NCI-H226 (cell line): ENCODE data around the gene GNB1.

ENCODE experiments used
- DNase-seq: peaks from one replicate; pipeline ENCODE4 v3.0.0-alpha.2; 2015

GNB1 gene

DNA sequence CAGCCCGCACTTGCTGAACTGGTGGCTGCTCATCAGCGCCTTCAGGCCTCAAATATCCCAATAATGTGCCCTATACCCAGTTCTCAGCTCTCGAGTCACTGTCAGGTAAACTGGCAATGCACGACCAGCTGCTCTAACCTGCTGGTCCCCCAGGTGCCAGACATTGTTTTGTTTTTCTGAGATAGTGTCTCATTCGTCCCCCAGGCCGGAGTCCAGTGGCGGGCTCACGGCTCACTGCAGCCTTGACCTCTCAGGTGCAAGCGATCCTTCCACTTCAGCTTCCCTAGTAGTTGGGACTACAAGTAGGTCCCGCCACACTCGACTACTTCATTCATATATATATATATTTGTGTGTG, 111.6 kb downstream of the GNB1 start:
- DNase-seq: no peak

DNA sequence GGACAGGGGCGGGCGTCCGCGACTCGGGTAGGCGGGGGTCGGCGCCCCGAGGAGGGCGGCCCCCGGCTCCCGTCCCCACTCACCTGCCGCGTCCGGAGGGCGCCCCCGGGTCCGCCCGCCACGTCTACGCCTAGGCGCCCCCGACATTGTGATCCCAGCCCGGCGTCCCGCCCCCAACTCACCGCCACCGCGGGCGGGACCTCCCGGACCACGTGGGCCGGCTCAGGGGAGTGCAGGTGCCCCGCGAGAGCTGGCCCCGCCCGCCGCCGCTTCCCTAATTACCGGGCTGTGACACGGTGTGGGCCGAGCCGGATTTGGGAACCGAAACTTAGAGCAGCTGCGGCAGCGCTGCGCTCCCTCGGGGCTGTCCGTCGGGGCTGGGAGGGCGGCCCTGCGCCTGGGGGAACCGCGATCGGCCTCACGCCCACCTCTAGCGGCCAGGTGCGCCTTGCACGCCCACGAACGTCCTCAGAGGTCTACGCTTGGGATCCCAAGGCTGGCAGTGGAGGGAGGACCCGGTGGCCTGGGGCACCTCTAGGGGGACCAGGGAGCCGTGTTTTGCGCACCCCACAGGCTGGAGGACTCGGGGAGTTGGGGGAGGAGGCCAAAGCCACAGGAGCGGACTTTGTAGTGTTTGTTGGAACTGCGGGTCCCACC, 112.1 kb downstream of the GNB1 start:
- DNase-seq: peak; percentile 44

DNA sequence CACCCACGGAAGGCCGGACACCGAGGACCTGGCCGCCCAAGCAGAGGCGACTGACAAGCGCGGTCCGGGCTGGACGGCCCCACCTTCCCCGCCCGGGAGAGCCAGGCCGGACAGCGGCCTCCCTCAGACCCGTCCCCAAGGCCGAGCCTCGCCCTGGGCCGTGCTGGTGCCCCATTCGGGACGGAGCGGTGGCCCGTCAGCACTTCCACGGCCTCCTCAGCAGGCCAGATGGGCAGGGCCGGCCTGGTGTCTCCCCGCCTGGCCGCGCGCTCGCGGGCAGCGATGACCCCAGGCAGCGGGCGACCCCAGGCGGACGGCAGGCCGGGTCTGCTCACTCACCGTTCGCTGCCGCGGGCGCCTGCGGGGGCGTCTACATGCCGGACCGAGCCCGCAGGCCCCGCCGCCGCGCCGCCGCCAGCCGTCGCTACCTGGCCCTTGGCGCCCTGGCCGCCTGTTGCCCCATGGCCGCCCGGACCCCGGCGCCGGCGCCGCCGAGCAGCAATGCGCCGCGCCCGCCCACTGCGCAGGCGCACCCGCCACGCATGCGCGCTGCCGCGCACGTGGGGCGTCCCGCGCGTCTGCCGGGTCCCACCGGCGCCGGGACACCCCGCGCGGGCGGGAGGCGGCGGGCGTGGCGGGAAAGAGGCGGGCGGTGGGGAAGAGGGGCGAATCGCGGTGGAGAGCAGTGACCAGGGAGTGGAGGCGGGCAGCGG, 112.8 kb downstream of the GNB1 start, which contains the start of gene NADK:
Gene NADK (minus strand): TSS at position 521 of the 713 bp plus-strand sequence. CDS start 13,064 bp downstream, outside the sequence.
- peak; percentile 53 for DNase-seq

DNA sequence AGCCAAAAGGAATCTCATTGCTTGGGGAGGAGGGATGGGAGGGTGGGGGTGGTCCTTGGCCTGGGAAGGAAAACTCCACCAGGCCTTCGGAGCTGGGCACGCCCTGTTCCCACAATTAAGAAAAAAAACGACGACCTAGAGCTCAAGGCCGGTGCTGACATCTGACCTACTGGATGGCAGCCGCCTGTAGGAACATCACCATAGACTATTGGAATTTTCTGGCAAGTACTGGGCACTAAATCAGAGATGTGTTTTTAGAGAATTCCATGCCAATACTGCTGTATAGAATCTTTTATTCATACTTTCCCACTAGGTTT, 113.3 kb downstream of the GNB1 start:
- DNase-seq: peak; percentile 32

DNA sequence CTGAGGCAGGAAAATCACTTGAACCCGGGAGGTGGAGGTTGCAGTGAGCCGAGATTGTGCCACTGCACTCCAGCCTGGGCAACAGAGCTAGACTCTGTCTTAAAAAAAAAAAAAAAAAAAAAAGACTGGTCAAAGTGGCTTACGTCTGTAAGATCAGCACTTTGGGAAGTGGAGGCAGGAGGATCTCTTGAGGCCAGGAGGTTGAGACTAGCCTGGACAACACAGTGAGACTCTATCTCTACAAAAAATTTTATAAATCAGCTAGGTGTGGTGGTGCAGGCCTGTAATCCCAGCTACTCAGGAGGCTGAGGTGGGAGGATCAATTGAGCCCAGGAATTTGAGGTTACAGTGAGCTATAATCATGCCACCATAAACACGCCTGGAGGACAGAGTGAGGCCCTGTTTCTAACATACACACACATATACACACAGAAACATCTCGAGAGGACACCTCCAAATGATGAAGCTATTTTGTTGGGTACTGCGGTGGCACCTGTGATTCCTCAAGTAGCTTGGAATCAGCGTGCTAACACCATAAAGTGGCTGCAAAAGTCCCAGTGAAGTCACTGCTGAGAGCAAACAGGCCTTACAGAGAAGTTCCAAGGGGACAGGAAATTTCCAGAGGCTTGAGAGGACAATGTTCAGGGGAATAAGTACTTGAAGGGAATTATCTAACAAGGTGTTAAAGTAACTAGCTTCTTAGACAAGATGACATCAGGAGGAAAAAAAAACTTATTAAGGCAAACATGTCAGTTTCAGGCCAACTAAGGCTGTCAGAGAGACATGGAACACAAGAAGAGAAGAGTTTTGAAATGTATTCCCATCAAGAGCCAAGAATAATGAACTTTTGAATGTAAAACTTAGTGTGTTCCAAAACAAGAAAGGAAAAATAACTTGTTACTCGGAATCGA, 114.0 kb downstream of the GNB1 start:
- no peak for DNase-seq

DNA sequence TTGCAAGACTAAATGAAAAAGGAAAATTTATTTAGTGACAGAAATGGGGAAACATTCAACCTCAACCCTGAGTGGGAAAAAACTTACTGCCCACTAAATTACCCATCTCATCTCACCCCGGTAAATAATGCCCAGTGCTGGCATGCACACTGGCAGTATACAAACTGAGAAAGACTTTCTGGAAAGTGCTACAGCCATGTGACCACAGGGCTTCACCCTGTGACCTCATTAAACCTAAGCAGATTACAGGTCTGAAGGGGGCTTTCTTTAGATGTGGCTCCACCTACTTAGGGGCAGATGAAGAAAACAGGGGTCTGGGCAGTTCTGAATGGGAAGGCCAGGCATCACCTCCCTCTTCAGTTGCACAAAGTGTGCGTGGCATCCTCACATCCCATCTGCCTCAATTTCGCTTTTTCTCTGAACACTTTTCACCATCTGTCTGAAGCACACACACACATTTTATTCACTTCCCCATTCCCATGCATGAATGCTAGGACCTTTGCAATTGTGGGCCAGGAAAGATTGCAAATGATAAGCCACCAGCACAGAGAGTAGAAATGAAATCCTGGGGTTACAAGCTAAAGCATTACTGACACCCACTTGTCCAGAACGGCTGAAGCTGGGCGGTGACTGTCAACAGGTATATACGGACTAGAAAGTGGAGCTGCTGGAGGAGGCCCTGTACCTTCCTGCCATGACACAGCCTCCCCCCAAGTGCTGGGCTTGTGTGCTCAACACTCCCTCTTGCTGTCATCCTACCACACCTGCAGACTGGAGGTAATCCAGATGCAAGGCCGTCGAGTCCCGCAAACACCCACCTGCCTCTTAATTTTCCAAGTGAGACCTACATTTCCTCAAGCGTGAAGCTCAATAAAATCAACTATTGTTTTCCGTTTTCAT, 115.3 kb downstream of the GNB1 start:
- no peak for DNase-seq

DNA sequence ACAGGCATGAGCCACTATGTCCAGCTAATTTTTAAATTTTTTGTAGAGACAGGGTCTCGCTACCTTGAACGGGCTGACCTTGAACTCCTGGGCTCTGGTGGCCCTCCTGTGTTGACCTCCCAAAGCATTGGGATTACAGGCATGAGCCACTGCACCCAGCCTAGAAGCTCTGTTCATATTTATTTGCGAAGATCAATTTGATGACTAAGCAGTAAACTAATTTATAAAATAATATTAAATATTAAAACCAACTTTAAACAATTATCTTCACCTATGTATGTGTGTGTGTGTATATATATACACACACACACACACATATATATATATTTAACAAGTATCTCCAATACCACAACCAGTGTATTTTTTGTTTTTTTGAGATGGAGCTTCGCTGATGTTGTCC, 117.0 kb downstream of the GNB1 start:
- no peak for DNase-seq

DNA sequence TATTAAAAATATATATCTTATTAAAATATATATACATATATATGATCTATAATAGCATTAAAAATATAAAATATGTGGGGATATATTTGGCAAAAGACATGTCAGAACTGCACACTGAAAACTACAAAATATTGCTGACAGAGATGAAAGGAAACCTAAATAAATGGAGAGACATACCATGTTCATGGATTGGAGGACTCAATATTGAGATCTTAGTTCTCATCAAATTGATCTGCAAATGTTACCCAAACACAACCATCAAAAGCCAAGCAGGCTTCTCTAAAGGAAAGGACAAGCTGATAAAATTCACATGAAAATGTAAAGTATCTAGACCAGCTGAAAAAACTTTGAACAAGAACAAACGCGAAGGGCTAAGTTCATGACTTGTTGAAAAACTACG, 119.8 kb downstream of the GNB1 start:
- DNase-seq: no peak

DNA sequence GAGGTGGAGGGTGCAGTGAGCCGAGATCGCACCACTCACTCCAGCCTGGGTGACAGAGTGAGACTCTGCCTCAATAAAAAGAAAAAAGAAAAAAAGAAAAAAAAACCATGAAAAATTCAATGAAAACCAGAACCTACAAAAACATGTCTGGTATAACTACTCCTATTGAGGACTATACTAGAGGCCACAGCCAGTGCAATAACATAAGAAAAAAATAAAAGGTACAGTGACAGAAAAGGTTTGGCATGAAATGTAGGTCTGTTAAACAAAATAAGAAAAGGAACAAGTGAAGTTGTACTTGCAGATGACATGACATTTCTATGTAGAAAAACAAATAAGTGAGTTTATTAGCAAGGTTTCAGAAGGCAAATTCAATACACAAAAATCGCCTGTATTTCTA, 120.8 kb downstream of the GNB1 start:
- no peak for DNase-seq

DNA sequence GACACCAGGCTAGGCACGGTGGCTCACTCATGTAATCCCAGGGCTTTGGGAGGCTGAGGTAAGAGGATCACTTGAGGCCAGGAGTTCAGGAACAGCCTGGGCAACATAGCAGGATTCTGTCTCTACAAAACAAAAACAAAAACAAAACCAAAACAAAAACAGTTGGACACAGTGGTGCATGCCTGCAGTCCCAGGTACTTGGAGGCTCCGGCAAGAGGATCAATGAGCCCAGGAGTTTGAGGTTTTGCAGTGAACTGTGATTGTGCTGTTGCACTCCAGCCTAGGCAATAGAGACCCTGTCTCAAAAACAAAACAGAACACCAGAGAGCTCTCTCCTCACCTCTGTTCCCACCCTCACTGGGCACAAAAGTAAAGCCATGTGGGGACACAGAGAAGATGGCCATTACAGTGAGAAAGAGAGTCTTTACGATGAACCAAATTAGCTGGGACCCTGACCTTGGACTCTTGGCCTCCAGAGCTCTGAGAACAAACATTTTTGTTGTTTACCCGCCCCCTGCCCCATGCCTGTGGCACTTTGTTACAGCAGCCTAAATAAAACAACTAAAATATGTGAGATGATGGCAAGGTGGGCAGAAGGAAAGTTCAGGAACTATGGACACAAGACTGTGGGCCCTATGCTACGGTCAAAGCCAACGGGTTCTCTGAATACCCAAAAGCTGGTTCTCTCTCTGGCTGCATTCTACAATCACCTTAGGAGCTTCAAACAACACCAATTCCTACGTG, 122.5 kb downstream of the GNB1 start:
- no peak for DNase-seq

DNA sequence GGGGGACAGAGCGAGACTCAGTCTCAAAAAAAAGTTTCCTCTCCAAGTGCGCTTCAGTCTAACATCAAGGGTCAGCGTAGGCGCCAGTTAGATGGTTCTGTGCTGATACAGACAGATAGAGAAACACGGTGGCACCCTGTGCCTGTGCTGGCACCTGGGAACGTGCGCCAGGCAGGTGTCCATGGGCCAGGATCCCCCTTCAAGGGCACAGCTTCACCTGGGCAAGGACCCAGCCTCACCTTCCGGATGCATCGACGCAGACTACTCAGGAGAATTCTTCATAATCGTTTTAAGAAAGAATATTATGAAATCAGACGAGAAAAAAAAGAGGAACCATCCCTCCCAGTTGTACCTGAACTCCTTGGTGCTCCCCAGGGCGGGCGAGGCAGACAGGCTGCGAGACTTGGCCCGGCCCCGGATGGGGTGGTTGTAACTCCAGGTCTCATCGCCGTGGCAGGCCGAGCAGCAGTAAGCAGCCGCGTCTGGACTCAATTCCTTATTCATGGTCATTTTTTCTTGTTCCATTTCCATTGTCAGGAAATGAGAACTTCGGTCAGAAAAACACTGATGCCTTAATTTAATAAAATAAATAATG, 125.9 kb downstream of the GNB1 start:
- no peak for DNase-seq

DNA sequence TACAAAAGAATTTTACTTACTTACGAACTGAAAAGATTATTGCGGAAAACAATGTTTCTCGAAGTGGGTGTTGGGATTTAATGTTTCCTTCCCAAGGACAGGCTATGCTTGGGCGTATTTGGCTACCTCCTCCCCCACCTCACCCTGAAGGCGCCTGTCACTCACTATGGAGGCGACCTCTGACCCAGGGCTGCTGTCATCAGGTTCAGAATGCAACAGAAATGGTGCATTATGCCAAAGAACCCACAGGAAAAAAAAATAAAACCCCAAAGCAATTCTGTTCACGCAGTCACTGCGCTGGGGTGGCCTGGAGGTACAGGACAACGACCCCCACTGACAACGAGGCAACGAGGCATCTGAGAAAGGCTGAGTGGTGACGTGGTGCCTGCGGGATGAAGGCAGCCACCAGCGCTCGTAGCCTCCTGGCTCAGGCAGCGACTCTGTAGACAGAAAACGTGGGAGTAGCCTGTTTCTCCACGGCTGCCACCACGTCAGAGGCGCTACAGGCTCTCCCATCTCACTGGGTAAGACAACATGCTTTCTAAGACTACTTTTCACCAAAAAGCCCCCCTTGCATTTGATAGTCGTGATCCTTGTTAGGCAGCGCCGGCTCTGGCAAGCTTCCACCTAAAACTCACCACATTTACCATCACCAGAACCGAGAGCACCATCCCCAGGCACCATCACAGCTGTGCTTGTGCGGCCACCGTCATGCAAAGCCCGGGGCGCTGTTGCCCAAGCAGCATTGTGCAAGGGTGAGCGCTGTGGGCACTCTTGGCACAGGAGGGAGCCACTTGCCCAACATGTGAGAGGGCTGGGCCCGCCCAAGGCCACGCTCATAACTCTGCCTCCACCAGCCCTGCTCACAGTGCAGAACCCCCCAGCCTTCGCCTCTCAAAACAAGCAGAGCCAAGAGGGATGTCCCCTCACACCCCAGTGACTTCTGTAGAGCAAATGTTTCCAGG, 126.9 kb downstream of the GNB1 start:
- peak; percentile 79 for DNase-seq

DNA sequence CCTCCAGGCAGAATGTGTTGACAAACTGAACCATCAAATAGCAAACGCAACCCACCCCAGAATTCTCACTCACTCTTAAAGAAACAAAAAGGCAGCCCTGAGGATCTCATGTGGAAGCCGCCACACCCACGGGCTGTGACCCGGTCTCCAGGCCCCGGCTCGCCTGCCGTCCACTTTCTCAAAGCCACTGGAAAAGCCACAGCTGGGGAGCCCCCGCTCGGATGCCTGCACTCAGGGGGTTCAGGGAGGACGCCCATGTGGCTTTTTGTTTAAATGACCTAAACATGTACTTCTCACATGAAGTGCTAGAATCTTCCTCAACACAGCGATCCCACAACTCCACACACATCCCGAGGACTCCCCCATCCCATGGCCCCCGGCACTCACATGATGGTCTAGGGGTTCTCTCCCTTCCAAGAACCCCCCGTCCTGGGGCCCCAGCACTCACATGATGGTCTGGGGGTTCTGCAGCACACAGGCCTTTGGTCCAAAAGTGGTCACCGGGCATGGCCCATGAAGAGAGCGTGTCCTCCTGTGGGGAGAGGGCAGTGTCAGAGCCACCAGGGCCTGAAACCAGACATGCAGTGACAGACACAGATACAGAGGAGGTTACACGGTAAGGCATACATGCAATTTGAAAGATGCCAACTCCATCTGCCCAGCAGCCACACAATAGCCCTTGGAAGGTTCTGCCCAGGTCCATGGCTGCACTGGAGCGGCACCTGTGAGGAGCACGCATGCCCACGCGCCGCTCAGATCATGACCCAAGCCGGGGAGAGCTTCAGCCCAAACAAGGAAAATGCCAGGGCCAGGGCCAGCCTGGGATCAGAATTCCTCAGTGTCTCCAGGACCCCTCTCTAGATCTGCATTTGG, 129.1 kb downstream of the GNB1 start:
- DNase-seq: no peak

DNA sequence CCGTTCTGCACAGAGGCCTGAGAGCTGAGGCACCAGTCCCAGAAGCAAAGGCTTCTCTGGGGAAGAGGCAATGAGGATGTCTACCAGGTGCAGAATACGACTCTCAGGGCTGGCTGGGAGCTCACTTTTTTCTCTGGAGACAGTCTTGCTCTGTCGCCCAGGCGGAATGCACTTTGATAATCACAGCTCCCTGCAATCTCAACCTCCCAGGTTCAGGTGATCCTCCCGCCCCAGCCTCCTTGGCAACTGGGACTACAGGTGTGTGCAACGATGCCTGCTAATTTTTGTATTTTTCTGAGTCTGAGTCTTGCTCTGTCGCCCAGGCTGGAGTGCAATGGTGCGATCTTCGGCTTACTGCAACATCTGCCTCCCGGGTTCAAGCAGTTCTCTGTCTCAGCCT, 130.2 kb downstream of the GNB1 start:
- no peak for DNase-seq

DNA sequence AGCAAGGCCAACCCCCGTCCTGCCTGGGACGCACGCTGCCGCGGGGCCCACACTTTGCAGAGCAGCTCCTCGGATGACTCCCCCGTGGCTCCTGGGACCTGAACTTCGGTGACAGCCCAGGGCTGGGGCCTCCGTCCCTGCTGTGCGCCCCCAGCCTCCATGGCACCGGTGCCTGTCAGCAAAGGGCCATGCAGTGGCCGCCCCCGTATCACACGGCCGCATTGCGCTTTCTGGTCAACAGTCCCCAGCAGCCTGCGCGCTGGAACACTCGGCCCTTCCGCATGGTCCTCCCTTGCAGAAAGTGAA, 130.6 kb downstream of the GNB1 start:
- no peak for DNase-seq

DNA sequence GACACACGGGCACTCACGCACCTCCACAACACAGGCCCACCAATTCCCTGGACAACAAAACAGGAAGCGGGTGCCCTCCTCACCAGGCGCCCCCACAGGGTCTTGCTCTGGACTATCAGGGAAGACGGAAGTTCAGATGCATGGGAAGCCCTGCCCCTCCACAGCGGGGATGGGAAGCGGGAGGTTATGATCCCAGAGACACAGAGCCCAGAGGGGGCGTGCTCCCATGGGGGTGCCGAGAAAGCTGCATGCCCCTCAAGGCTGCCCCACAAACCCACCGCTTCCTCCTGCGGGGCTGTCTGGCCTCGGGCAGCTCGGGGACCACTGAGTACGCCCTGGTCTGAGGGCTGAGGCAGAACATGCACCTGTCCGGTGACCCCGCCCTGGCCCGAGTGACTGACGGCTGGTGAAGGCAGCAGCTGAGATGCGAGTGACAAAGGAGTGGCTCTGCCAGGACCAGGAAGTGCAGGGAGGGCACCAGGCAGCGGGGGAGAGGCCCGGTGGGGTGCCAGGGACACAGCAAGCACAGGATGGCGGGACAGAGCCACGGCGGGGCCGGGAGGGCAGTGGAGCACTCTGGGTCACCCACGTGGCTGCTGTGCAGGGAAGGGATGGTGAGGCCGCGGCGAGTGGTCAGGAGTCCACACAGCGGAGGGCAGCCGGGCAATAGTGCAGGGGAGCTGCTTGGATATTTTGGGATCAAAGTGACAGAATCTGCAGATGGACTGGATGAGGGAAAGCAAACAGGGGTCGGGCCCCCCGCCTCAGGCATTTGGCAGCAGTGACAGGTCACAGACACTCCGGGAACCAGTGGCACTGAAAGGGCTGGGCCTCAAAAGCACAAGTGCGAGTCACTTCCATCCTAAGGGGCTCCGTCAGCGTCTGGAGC, 131.2 kb downstream of the GNB1 start:
- DNase-seq: no peak

DNA sequence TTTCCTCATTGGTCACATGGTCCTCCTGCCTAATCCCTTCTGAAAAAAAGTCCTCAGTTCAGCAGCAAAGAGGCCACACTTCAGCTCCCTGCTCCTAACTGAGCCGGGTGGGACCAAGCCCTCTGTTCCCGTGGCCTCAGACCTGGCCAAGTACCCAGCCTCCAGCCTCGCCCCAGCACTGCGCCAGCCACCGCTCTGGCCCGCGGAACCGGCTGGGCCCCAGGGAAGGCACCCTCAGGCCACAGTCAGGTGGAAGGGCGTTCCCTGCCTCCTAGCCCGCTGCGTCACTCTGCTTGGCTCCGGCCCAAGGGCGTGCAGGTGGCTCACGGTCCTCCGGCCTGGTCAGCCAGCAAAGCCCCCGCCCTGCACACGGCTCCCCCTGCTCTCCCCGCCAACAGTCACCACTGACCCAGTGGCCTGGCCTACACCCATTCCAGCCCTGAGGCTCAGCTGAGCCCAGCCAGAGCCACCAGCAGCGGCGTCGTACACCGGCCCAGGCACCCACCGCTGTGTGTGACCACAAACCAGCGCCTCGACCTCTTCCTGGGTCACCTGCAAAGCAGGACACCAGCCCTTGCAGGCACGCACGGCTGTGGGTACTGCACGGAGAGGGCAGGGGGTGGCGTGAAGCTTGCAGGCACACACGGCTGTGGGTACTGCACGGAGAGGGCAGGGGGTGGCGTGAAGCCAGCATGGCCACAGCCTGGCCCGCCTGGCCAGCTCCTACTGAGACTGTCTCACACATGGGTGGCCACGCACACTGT, 132.0 kb downstream of the GNB1 start:
- peak; percentile 70 for DNase-seq
